Mononuclear cell (primary cell): ENCODE results near the gene SOBP. TPM values are rescaled to one million over a fixed set of nuclear protein-coding genes. Genes with fewer than 3 reads are reported as not detected.

Source experiments
- H3K27me3 ChIP-seq: 2 replicates; pipeline ENCODE4 v1.6.0; 2011; ENCODE audit warnings: low read length, control low read depth; ENCODE audit not compliant: insufficient read depth
- H3K4me1 ChIP-seq: 2 replicates; pipeline ENCODE4 v1.5.1; 2011; ENCODE audit warnings: mild to moderate bottlenecking, low read length, control low read depth; ENCODE audit not compliant: insufficient read depth
- H3K4me3 ChIP-seq: 2 replicates; pipeline ENCODE4 v1.5.1; 2011; ENCODE audit warnings: mild to moderate bottlenecking, low read length, moderate library complexity
- H3K9me3 ChIP-seq: 2 replicates; pipeline ENCODE4 v1.5.1; 2011; ENCODE audit warnings: low read depth, mild to moderate bottlenecking, control low read depth, low read length
- total RNA-seq: library from RNA; depleted of rRNA; stranded (reverse); fragments of >200 nt; gene quantifications from one replicate; pipeline ENCODE4 v1.2.3, GENCODE V29; 2012

SOBP gene
- total RNA-seq, 1 donor: 0.10 TPM

- Histone ChIP-seq H3K4me3 (no peak overlapping the region), H3K27me3 (no peaks in the 10 kb centered on the region), H3K9me3 (no peaks in the 10 kb centered on the region), H3K4me1 (peaks cover 5% of the 10 kb centered on the region)
Measured at GRCh38 chr6:107706516-107707115, 216.7 kb downstream of the SOBP start.

- Histone ChIP-seq H3K4me1 (peaks cover 15% of the 10 kb centered on the region), H3K27me3 (no peaks in the 10 kb centered on the region), H3K9me3 (no peaks in the 10 kb centered on the region), H3K4me3 (no peak overlapping the region)
Measured at GRCh38 chr6:107707346-107708275, 217.7 kb downstream of the SOBP start.

GRCh38 chr6:107708435-107708834 lies 218.5 kb downstream of the SOBP start:
- Histone ChIP-seq H3K4me1 (peaks cover 23% of the 10 kb centered on the region), H3K4me3 (no peak overlapping the region), H3K9me3 (no peaks in the 10 kb centered on the region)

GRCh38 chr6:107709341-107709740 lies 219.4 kb downstream of the SOBP start:
- H3K4me1 ChIP-seq: peaks cover 31% of the 10 kb centered on the region
- no peaks in the 10 kb centered on the region for H3K9me3 ChIP-seq
- no peaks in the 10 kb centered on the region for H3K27me3 ChIP-seq
- H3K4me3 ChIP-seq: no peak overlapping the region

More at GRCh38 chr6:107708435-107708834, 218.5 kb downstream of the SOBP start:
- no peaks in the 10 kb centered on the region for H3K27me3 ChIP-seq

Other genes starting within 250 kb of the SOBP start
- 4.0 TPM for gene PDSS2, start 30.6 kb upstream of the SOBP start, total RNA-seq